Measurements from ENCODE around the gene GMEB2.
"Not testable (repeated sequence)": the region's sequence is repeated elsewhere in the genome, so short reads cannot be mapped to it uniquely, and the experiment has no call there.

Gene GMEB2

DNA sequence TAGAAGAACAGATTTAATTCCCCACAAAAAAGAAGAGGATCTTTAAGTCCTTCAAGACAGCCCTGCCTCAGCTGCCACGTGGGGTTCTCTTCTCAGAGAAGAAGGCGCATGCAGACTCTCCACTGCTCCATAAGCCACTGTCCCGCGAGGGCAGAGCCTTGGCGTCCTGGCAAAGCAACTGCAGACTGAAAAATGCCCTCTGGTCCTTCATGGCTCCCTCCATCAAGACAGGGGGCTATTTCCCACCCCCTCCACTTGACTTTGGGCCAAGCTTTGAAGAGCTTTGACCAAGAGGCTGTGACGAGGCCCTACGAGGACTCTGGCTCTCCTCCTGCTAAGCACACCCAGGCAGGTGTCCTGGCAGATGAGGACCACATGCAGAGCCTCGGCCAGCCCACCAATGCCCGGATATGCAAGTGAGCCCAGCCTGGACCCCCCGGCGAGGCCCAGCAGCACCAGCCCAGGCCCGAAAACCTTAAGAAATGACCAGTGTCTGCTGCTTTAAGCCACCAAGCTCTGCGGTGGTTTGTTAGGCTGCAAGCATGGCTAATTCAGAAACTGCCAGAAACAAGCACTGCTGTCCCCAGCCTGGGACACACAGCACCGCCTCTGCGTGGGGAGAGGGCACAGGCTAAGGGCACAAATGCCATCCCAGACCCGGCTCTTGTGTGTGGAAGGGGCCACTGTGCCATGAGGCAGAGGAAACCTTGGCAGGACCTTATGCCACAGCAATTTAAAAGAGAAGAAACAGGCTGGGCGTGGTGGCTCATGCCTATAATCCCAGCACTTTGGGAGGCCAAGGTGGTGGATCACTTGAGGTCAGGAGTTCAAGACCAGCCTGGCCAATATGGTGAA lies 16.1 kb downstream of the GMEB2 start:
- DNase-seq: no peak

DNA sequence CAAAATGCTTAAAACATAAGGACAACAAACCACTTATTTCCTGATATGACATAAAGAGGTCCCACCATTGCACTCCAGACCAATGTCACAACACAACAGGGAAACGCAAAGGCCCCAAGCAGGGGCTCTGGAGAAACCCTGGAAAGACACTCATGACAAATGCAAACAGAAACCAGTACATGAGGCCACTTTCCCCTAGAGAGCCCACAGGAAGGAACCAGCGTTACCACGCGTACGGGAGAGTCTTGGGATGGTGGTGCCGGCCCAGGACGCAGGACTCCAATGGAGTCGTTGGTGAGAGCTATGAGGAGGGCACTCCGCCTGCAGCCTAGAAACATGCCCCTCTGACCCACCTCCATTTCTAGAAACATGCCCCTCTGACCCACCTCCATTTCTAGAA lies 20.2 kb downstream of the GMEB2 start:
- DNase-seq: no peak

DNA sequence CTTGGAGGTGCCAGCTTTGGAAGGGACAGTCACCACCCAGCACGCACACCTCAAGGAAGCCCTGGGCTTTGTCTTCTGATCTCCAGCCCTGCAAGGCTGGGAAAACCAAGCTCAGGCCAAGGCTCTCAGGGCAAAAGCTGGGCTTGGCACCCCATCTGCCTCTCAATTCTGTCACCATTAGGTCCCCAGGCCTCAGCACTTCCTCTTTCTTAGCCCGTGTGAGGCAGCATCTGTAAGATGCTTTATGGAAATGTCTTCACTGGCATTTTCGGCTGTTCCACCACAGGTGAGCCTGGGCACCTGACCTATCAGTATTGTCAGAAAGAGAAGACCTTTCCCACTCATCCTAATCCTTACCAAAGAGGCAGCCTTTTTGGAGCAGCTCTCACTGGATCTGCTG lies 24.6 kb downstream of the GMEB2 start:
- DNase-seq: no peak

DNA sequence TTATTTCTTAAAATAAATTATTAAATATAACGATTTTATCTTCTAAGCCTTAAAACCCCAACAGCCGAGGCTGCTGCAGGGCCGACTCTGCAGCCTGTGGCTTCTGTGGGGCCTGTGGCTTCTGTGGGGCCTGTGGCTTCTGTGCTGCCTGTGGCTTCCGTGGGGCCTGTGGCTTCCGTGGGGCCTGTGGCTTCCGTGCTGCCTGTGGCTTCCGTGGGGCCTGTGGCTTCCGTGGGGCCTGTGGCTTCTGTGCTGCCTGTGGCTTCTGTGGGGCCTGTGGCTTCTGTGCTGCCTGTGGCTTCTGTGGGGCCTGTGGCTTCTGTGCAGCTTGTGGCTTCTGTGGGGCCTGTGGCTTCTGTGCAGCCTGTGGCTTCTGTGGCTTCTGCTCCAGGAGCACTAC lies 25.2 kb downstream of the GMEB2 start:
- not testable (repeated sequence) for DNase-seq

DNA sequence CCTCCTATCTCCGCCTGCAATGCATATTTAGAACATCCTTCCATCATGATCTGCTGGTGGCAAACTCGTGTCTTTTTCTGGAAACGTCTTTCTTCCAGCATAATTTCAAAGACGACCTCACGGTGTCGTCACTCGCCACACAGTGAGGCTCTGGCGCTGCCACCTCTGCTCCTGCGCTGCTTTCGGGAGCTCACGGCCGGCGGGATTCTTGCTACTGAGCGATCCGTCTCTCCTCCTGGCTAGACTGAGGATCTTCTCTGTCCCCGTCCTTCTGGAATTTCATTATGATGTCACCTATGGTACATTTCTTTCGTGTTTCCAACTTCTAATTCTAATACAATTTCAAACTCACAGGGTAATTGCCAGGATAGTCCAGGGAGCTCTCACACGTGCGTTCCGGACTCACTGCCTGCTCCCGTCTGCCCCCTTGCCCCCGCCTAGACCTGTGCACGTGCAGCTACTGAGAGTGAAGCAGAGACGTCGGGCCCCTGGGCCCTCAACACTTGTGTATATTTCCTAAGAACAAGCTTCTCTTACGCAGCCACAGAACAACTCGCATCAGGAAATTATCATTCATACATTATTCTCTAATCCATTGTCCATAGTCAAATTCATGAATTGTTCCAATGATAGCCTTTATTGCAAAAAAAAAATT lies 27.4 kb downstream of the GMEB2 start:
- no peak for DNase-seq

DNA sequence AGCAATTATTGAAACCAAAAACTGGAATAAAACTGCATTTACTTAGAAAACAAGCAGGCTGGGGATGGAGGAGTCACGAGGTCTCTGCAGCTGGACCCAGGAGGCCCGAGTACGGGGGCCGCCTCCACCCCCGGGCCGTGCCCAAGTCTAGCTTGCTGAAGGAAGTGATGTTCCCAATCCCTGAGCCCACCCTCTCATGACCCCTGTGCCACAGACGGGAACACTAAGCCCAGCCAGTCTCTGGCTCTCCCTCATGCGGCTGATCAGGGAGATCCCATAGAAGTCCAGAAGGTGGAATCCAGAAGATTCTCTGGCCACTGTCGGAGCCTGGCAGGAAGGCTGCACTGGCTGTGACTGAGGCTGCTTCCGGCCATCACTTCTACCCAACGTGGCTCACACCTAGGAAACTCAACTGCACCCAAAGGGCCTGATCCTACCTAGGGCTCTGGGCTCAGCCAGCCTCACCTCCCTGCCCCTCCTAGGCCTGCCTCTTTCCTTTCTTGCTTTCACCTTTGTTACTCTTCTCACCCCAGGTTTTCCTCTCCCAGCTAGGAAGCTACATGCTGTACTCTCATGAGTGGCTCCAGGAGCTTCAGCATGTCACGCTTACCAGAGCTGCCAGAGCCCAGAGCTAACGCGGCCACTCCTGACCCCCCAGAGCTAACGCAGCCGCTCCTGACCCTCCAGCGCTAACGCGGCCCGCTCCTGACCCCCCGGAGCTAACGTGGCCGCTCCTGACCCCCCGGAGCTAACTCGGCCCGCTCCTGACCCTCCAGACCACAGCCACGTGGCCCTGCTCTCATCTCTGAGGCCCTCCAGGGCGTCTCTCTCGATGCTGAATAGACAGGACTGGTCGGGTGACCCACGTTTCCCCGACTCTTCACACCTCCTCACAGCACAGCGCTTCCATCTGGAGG lies 28.2 kb downstream of the GMEB2 start:
- DNase-seq: no peak

DNA sequence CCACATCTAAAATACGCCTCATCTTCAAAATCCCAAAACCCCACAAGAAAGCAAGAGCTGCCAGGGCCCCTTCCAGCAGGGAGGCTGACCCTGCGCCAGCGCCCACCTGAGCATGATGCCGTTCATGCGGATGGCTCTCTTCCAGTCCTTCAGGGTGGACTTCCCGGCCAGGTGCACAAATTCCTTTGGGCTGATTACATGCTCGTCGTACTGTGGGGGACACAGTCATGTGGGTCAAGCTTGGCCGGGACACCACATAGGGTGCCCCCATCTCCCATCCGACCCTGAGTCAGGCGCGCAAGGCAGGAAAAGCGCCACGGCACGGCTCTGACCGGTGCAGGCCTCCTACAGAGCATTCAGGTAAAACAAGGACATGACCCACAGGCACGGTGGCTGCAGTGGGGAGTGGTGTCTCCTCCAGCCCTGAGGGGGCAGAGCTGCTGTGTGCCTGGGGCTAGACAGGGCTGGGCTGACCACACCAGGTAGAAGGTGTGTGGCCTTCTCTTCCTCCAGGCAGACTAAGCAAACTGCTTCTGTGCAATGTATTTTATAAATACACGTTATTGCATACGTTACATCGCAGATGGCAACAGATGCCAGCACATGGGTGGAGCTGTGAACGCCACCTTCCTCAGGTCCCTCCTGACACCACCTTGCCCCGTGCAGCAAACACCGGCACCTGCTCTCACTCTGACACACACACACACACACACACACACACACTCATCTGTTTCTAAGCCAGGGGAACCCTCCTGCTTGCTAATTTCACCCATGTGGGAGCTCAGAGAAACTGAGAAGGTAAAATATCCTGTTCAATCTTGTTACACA lies 29.0 kb downstream of the GMEB2 start:
- no peak for DNase-seq

DNA sequence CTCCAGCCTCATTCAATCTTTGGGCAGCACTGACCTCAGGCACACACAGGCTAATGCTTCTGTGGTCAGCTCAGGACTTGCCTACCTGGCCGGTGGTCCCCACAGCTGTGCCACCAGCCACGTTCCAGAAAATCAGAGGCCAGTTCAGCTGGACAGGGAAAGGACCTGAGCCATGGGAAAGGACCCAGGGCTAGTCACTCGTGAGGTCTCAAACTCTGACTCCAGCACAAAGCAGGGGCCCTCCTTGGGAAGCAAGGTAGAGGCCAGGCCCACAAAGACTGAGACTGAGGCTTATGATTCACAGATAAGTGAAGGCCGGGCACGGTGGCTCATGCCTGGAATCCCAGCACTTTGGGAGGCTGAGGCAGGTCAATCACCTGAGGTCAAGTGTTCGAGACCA lies 30.5 kb downstream of the GMEB2 start:
- DNase-seq: no peak

DNA sequence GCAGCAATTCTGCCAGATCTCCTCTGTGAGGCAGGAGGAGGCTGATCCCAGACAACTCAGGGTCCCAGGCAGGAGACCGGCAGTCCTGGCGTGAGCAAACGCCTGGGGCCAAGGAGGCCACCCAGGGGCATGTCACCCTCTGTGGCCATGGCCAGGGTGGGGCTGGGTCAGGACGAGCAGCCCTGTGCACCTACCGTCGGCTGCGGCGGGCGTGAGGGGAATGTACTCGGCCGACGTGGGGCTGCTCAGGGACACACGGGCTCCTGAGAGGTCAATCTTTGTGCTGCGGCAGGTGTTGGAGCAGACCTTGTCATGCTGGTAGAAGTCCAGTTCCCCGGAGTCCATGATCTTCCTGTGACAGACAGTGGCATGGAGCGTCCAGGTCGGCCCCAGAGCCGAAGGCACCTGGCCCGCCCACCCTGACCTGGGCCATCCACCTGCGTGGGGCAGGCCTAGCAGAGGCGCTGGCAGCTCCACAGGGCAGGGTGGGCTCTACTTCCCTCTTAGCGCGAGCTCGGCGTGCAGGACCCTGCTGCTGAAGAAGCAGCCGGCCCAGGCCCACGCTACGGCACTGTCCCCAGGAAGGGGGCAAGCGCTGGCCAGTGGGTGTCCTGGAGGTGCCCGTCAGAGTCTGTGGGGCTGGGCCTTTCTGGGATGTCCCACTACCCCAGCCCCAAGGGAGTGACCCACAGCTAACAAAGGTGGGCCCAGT lies 31.3 kb downstream of the GMEB2 start:
- DNase-seq: no peak

DNA sequence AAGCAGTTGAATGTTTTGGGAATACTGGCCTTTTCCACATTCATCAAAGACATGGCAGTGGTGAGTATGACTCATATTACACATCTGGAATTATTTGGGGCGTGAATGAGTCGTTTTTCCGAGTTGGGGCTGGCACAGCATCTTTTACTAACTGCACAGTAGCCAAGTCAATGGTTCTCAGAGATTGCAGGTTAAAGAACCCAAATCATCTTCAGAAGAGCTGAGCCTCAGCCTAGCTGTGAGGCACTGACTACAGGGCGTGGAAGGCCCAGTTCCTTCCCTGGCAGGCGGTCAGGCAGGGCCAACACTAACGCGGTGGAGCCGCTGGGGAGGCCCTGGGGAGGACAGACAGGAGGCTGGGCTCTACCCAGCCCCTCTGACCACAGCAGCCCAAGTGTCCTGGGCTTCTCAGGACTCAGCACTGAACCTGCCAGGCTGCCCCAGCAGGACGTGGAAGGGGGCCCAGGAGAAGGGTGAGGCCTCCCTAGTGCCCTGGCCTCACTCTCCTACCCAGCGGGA lies 32.8 kb downstream of the GMEB2 start:
- DNase-seq: no peak

DNA sequence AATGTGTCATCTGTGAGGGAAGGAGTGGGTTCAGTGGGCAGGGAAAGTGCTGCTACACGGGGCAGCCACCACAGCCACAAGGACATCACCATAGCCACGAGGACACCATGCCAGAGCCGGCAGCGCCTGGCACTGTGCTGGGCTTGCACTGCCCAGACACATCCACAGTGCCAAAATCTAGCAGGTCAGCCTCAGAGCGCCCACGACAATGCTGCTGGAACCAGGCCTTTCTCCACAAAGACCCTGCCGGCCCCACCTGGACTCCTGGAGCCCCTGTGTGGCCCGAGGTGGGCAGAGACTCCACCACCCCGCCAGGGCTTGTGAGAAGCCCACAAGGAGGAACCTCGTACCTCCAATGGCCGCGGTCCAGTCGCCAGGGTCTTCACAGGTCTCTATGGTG lies 34.2 kb downstream of the GMEB2 start:
- no peak for DNase-seq

DNA sequence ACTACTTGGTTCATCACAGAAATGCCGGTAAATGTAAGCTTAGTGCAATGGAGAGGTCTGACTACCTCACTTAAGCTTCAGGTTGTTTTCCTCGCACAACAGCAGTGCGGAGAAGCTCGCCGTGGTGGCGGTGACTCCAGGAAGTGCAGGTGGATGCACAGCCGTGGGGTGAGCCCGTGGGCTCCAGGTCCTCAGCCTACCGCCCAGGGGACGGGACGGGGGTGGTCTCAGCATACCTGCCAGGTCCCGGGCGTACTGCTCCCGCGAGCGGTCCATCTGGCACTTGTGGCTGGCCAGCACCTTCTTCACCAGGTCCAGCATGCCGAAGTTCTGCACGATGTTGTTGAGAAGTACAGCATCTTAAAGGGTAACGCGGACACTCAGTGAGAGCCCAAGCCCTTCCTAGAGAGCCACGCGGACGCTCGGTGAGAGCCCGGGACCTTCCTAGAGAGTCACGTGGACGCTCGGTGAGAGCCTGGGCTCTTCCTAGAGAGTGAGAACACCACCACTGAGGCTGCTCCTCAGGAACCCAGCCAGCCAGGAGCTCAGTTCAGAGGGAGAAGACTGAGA lies 35.0 kb downstream of the GMEB2 start:
- DNase-seq: no peak

DNA sequence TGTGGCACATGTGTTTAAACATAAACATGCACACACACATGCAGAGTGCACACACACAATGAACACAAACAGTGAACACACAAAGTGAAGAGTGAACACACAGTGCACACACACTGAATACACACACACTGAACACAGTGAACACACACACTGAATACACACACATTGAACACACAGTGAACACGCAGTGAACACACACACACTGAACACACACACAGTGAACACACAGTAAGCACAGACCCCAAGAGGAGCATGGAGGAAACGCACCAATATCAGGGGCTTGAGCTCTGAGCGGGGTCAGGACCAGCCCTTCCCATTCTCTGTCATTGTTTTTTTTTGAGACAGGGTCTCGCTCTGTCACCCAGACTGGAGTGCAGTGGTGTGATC lies 35.8 kb downstream of the GMEB2 start:
- no peak for DNase-seq

DNA sequence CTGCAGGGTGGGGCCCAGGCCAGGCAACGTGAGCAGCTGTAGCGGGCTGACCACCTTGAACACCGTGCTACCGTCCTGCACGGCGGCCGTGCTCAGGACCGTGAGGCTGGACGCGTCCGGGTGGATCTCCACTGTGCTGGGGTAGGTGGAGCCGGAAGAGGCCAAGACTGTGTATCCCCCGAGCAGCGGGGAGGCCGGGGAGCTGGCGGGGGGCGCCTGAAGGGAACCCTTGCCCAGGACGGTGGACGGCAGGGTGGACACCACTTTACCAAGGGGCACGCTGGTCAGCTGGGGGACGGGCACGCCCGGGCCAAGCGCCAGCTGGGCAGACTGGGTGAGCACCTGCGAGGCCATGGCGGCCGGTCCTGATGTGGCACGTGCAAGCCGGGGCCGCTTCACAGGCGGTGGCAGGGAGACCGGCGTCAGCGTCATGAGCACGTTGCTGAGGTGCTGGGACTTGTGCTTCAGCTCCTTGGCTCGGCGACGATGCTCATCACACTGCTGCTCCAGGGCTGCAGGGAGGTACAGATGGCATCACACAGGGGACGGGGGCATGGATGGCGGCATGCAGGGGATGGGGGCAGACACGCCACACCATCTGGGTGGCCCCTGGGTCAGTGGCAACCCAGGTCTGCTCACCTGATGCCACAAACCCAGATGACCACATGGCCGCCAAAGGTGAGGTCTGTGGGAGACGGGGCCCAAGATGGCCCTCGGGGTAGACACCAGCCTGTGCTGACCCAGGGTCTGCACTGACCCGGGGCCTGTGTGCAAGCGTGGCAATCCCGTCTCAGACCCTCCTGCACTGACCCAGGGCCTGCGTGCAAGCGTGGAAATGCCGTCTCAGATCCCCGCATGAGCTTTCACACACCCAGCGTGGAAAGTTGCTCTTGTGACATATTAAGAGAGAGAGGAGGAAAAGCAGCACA lies 36.4 kb downstream of the GMEB2 start:
- DNase-seq: no peak

DNA sequence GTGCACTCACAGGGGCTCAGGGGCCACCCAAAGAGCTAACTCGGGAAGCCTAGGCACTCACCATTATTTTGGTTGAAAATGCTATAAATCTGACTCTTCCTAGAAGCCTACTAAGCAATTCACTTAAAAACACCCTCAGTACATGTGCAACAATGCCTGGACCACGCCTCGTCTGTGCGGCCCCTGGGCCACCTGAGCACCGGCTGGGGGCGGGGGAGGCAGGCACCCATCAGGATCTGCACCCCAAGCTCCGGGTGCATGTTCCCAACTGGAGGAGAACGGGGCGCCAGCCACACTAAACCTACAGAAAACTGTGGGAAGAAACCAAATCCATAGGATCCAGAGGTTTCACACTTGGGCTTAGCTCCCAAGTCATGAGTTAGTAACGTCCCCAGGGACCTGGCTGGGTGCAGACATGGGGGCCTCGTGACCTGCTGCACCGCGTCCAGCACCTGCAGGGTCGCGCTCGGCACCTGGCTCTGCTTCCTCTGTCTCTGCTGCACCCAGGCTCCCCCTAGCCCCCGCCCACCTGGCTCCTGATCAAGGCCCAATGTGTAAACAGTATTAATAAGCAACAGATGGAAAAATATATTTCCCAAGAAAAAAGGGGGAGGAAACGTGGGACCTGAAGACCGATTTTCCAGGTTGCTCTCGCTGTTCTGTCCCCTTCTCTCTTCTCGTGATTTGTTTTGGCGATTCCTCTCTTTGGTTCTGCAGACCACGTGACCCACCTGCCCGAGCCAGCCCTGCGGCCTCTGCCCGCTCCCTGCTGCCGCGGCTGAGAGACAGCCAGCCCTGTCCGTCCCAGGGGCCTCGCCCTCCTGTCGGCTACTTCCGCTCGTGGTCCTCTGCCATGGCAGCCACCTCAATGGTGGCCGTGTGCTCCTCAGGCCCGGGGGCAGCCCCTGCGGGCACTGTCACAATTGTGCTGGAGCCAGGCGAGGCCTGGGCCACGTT lies 37.4 kb downstream of the GMEB2 start:
- DNase-seq: no peak

DNA sequence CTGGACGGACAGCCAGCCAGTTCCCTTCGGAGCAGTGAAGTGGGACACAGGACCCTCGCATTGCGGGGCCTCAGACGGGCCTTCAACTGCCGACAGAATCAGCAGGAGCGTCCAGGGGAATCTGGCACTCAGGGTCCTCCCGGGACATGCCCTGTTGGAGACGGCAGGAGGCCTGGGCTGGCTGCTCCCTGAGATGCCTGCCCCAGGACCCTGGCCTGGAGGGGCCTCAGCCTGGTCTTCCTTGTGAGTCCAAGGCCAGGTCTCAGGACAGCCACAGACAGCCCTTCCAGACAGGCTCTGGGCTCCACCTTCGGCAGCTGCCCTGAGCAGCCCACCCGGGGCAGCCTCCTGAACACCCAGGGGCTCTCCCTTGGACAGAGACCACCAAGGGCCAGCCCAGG lies 38.3 kb downstream of the GMEB2 start:
- no peak for DNase-seq

DNA sequence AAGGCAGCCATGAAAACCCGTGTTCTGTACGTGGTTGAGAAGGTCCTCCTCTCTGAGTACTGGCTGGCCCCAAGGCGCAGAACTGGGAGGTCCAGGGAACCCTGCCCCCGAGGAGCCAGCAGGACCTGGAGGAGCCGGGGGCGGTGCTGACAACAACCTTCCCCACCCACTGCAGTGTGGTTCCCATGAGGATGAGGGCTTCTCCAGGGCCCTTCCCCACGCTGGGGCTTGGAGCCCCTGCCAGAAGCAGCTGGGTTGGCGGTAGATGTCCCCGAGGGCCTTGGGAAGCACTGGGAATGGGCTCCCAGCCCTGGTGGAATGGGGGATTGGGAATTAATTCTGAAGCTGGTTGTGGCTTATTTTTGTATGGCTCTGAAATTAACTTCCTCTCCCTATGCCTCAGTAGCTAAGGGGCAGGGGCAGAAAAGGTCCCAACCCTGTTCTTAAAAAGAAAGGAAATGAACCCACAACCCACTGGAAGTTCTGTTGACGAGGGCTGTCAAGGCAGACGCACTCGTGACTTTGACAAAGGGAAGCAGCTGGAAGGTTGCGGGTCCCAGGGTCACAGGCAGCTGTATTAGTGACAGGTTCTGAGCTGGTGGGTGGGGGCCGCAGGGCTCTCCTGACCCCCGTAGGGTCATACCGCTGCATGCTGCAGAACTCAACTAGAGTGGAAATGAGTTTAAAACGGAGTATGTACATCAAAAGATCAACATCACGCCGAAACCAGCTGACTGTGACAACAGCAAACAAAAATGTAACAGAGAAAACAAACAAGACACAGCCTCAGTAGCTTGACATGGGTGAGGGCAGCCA lies 38.9 kb downstream of the GMEB2 start:
- no peak for DNase-seq

DNA sequence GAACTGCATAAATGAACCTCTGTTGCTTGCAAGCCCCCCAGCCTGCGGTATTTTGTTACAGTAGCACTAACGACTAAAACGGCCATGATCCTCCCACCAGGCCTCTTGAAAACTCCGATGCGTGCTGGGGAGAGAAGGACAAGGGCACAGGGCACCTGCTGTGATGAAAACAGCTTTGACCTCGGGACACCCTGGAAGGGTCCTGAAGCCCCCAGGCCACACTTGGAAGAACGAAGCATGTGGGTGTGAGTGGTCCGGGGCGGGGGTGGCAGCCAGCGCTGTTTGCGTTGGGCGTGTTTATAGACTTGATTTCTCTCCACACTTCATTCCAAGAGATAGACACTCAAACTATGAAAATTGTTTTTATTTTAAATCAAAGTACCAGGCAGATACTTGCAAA lies 39.6 kb downstream of the GMEB2 start:
- DNase-seq: no peak
